C1 segment of cervical spinal cord (tissue), 14 donors: ENCODE results near the gene C1orf35.

Experiments used
- DNase-seq, 14 donors: peaks; one replicate each; lab custom pipeline; 2025; lab: John Stamatoyannopoulos, UW

The C1orf35 gene

DNA sequence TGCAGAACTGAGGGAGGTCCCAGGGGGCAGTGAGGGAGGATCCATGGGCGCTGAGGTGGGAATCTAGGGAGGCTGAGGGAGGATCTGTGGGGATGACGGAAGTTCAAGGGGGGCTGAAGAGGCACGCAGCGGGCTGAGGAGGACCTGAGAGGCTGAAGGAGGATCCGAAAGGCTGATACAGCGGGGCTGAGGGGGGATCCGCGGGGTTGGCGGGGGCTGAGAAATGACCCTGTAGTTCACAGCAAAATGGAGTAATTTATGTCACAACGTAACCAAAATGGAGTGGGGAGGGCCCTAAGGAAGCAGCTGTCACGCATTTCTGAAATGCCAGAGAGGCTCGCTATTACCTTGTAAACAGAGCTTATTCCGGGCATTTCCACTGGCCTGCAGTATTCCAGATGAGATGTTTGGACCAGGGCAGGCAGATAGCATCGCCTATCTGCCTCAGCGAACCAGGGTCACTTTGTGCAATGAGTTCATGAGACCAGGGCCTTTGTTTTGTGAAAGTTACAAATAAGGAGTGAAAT is 6.9 kb upstream of the C1orf35 start:
- DNase-seq = peak in 2 of 14 donors; percentile 31 to 32

DNA sequence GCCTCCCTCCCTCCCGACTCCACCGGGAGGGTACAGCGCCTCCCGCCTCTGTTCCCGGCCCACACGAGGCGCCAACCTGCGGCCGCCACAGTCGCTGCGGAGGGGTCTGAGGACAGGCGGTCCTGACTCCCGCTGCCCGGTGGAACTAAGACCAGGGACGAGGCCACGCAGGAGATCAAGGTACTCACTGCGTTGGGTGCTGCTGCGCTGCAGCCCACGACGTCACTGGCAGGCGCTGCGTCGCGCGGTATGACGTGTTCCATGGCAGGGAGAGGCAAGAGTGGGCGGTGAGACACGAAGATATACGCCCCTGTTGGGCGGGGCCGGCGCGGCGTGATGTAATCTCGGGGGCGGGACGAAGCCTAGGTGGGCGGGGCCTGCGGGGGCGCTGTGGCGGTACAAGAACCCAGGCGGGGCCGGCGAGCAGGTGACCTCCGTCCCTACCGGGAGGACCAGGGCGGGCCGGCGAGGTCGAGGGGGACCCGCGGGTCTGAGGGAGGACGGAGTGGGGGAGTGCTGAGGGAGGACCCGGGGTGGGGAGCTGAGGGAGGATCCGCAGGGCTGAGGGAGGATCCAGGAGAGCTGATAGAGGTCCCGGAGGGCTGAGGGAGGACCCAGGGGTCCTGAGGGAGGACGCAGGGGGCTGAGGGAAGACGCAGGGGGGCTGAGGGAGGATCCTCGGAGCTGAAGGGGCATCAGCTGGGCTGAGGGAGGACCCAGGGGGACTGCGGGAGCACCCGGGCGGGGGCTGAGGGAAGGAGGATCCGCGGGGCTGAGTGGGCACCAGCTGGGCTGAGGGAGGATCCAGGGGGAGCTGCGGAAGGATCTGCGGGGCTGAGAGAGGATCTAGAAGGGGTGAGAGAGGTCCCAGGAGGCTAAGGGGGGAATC is 6.2 kb upstream of the C1orf35 start, which contains the start of gene MRPL55:
MRPL55 (minus strand) TSS at position 227 of the 889 bp plus-strand sequence. CDS start 1,039 bp downstream, outside the sequence.
- DNase-seq = peak; percentile 70 to 99 (median 98)

- no peak for DNase-seq
These were observed 5.6 kb upstream of the C1orf35 start for GRCh38 chr1:228108742-228109072.

DNA sequence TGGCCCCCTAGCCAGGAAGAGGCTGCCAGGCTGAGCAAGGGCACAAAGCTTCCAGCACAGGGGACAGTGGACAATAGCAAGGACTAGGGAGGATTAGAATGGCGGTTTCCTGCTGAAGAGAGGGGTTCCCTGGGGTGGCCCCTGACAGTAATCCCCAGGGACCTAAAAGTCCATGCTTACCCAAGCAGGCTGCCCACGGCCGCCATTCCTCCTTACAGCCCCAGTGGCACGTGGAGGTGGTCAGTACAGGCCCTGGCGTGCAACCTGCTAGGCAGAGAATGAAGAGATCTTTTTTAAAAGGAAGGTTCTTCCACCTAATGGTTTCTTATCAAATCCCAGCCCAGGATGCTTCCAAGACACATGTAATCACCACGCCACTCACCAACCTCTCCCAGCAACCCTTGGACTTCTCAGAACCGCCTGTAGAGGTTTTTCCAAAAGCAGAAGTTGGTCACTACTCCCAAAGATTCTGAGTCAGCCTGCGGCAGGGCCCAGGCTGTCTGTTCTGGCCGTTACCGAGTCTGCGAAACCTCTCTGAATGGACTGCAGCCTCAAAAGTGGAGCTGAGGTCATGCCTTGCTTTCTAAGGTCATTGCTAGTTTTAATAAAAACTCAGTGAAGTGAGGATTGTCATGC is 5.0 kb upstream of the C1orf35 start:
- DNase-seq = no peak

- DNase-seq = no peak
These were observed 4.5 kb upstream of the C1orf35 start for GRCh38 chr1:228107636-228108035.

GRCh38 chr1:228106800-228107054 is 3.6 kb upstream of the C1orf35 start:
- no peak for DNase-seq

- no peak for DNase-seq
These were observed 3.1 kb upstream of the C1orf35 start for GRCh38 chr1:228105996-228106799.

- no peak for DNase-seq
These were observed 2.3 kb upstream of the C1orf35 start for GRCh38 chr1:228105270-228105995.

GRCh38 chr1:228104526-228105269 is 1.6 kb upstream of the C1orf35 start:
- DNase-seq = no peak

DNA sequence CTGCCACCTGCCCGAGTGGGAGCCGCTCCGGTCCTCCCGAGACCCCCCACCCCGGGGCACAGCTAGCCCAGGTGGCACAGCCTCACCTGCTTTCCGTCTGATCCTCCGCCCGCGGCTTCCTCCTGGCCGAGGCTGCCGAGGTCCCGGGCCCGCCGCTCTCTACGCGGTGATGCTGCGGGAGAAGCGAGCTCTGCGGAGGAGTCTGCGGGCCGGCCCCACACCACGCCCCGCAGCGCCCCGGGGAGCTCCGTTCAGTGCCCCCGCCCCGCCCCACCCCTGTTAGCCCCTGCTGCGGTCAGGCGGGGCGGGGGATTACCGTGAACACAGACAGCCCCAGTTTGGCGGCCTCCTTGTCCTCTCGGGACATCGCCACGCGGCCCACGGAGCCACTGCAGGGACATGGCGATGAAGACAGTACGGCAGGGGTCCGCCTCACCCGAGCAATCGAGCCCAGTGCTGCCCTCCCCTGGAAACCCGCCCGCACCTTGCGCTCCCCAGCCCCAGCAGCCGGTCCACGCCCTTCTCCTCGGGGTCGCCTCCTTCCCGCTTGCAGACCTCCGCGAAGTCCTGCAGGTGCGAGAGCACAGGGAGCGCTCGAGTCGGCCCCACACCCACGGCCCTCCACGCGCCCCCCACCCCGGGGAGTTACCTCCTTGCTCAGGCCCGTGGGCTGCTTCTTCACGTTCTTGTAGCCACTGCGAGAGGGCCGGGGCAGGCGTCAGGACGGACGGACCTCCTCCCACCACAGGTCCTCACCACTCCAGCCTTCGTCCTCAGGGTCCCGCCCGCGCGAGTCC is 933 bp downstream of the C1orf35 start:
- no peak for DNase-seq

GRCh38 chr1:228101614-228101993 is 1.5 kb downstream of the C1orf35 start:
- no peak for DNase-seq

DNA sequence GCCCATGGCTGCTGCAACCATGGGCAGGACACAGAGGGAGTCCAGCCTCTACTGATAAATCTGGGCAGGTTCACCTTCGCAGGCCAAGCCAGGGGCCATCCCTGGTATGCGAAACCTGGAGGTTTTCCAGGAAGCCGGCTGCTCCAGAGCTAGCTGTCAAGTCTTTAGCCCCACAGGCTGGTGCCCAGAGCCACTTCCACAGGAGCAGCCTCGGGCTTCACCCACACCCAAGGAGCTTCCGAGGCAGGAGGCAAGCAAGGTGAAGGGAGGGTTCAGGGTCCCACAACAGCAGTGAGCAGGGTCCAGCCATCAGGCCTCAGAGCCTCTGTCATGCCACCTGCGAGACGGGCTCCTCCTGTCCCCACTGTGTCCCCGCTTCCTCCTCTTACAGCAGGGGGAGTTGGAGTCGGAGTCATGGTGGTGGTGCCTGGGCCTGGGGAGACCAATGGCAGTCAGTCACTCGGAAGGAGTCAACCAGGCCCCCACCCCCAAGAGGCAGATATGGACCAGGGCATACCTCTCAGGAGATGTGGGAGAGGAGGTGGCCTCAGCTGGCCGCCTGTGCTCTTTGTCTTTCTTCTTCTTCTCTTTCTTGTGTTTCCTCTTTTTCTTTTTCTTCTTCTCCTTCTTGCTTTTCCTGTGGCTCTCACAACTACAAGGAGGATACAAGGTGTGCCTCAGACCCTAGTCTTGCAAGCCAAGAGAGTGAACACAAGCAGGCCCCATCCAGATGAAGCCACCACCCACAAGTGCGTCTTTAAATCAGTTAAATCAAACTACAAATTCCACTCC is 2.1 kb downstream of the C1orf35 start:
- no peak for DNase-seq

- DNase-seq = no peak
These were observed 3.8 kb downstream of the C1orf35 start for GRCh38 chr1:228099331-228099732.

DNA sequence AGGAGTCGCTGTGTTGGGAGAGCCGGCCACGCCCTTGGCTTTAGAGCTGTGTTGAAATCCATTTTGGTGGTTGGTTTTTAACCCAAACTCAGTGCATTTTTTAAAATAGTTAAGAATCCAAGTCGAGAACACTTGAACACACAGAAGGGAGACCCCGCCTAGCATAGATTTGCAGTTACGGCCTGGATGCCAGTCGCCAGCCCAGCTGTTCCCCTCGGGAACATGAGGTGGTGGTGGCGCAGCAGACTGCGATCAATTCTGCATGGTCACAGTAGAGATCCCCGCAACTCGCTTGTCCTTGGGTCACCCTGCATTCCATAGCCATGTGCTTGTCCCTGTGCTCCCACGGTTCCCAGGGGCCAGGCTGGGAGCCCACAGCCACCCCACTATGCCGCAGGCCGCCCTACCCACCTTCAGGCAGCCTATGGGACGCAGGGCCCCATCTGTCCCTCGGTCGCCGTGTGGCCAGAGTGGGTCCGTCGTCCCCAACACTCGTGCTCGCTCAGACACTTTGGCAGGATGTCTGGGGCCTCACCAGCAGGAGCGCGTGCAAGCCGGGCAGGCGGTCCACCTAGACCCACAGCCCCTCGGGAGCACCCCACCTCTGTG is 4.7 kb downstream of the C1orf35 start:
- no peak for DNase-seq

DNA sequence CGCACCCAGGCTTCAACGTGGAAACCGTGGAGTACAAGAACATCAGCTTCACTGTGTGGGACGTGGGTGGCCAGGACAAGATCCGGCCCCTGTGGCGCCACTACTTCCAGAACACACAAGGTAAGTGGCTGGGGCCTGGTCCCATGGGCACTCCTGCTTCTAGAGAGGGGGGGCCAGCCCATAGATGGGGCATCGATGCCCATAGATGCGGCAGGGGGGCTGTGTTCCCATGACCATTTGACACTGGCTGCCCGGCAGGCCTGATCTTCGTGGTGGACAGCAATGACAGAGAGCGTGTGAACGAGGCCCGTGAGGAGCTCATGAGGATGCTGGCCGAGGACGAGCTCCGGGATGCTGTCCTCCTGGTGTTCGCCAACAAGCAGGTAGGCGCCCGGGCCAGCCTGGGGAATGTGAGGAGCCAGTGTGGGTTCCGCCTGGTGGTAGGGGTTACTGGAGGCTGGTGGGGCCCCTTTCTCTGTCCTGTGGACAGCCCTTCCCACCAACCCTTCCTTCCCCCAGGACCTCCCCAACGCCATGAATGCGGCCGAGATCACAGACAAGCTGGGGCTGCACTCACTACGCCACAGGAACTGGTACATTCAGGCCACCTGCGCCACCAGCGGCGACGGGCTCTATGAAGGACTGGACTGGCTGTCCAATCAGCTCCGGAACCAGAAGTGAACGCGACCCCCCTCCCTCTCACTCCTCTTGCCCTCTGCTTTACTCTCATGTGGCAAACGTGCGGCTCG is 5.6 kb downstream of the C1orf35 start:
- DNase-seq = no peak

DNA sequence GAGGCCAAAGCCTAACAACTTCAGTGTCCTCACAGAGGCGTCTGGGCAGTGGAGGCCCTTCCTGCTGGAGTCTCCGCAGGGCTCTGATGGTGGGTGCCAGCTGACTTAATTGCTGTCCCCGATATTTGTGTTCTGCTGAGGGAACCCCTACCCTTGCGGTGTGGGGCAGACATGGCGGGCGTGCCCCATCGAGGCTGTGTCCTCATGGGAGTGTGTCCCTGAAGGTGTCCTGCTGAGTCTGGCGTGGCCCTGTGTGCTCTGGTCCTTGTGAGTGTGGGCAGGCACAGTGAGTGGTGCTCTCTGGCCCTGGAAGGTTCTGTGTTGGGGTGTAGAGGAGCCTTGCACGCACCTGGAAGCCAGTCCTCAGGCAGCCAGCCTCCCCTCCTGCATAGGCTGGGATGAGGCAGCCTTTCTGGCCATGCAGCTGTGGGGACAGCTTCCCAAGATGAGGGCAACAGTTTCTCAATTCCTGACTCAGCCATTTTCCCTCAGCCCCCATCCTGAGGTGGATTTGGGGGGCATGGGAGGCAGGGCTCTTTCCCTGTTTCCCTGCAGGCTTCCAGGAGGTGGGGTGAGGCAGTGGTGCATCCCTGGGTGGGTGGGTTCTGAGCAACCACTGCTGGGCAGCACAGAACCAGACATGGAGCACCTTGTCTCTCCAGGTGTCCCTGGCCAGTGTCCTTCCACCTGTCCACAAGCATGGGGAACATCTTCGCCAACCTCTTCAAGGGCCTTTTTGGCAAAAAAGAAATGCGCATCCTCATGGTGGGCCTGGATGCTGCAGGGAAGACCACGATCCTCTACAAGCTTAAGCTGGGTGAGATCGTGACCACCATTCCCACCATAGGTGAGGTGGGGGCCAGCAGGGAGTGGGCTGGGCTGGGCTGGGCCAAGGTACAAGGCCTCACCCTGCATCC is 6.5 kb downstream of the C1orf35 start:
- no peak for DNase-seq

DNA sequence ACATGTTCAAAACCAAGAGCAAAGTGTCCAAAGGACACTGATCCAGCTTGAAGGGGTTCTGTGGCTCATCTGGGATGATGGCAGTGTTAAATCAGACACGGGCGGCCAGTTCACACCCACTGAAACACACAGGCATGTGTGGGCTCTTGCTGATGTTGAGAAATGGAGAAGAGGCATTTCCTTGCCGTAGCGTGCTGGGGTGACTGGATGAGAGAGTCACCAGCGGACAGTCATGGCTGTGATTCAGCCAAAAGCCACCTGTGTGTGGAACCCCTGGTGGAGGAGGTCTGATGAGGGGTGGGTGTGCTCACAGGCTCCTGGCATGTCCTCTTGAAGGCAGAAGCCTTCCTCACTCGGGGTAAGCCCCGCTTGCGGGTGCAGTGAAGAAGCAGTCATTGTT is 7.2 kb downstream of the C1orf35 start:
- DNase-seq = no peak
